Middle frontal gyrus (tissue), 1 donor: ENCODE data around the gene ACADS.

Experiments used
- DNase-seq: peaks from one replicate; pipeline ENCODE4 v3.0.0-alpha.2; 2015; ENCODE audit warnings: low spot score; ENCODE audit errors: extremely low spot score

Gene ACADS, protein sequence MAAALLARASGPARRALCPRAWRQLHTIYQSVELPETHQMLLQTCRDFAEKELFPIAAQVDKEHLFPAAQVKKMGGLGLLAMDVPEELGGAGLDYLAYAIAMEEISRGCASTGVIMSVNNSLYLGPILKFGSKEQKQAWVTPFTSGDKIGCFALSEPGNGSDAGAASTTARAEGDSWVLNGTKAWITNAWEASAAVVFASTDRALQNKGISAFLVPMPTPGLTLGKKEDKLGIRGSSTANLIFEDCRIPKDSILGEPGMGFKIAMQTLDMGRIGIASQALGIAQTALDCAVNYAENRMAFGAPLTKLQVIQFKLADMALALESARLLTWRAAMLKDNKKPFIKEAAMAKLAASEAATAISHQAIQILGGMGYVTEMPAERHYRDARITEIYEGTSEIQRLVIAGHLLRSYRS

DNA sequence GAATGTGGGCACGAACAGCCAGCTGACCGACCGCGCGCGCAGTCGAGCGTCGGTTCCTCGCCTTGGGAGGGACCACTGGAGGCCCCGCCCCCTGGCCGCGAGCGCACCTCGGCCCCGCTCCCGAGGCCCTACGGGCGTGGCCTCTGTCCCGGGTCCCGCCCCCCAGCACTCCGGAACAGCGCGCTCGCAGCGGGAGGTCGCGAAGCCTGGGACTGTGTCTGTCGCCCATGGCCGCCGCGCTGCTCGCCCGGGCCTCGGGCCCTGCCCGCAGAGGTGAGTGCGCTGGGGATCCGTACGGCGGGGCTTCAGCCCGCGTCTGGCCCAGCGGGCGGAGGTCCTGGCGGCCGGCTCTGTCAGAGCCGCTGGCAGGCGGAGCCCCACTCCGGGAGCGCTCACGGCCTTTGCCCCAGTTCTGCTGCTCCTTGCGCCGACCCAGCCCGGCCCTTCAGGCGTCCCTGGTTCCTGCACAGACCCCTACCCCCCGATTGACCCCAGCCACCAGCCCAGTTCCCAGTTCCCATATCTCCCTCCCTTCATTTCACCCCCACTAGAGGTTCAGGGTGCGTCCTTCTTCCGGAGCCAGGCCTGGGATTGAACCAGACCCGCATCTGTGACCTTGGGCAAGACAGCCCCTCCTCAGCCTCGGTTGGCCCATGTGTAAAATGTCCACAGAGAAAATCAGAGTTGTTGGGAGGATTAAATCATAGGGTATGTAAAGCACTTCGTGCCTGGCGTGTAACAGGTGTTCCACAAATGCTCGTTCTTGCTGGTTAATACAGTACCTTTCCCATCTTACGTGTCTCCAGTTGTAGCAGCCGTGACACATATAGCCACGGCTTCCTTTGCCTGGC is at the start of gene ACADS:
Gene ACADS, plus strand, starts transcription at position 168 of the 851 bp plus-strand sequence. Its CDS starts 60 bp downstream, at position 228.
- peak; percentile 34 for DNase-seq

DNA sequence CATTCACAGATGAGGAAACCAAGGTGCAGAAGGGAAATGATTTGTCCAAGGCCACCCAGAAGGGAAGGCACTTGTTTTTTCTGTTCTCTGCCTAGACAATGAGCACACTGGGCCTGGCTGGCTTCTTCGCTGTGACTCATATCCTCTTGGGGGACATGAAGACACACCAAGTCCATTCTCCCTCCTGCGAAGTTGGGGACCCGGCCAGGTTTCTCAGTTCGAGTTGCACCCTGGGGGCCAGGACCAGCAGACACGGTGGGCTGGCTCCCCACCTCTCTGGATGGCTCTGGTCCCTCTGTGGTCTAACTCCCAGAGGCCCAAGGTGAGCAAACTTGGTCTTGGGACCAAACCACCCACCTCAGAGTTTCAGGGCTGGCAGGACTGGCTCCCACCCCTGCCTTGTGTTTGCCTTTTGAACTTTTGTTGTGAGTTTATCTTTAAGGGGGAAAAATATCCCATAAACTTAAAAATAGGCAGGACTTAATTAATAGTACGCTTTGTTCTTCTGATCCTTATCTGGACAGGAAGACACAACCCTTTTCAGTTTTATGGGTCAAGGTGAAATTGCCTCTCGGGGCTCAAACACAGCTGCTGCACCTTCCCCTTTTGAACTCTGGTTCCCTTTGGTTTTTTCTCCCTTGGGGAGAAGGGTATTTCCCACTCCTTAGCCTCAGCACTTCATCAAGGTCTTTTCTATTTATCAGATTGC is 47.7 kb upstream of the ACADS start:
- no peak for DNase-seq

DNA sequence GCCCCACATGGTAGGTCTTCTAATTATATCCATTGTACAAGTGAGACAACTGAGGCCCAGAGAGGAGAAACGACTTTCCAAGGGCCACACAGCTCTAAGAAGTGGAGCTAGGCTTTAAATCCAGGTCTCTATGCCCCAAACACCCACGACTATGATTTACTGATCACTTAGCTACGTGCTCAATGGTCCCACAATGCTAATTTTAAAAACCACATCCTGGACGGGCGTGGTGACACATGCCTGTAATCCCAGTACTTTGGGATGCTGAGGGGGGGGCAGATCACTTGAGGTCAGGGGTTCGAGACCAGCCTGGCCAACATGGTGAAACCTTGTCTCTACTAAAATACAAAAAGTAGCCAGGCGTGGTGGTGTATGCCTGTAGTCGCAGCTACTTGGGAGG is 47.1 kb upstream of the ACADS start:
- no peak for DNase-seq

DNA sequence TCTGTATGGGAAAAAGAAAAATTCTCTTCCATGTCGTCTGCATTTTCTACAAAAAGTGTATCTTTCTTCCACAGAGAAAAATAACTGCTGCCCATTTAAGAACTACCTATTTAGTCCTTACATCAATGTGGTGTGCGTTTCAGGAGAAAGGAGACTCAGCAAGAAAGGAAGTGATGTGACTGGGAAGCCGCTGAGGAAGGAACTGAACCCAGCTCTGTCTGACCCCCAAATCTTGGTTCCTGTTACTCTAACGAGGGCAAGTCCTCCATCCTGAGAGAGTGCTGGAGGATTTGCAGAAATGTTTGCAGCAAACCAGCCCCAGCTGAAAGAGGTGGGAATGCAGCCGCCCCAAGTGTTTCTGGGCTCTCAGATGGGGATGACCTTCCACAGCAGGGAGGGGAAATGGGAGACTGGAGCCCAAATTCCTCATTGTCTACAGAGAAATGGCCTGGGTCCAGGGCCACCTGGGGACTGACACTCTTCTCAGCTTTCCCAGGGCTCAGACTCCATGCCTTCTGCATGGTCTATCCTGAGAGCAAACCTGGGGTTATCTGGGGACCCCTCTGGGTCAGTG is 45.4 kb upstream of the ACADS start:
- DNase-seq: no peak

DNA sequence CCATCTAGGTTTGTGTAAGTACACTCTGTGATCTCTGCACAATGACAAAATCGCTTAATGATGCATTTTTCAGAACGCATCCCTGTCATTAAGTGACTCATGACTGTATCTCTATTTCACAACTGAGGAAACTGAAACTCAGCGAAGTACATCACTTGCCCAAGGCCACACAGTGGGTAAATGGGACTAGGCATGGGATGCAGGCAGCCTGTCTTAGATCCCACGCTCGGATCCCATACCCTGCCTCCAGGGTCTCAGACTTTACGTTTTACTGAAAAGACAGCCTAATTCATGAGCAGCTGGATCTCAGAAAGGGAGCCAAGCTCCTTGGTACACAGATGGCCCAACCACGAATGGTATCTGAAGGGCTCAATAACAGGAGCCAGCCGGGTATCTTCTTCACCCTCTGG is 41.1 kb upstream of the ACADS start:
- no peak for DNase-seq

DNA sequence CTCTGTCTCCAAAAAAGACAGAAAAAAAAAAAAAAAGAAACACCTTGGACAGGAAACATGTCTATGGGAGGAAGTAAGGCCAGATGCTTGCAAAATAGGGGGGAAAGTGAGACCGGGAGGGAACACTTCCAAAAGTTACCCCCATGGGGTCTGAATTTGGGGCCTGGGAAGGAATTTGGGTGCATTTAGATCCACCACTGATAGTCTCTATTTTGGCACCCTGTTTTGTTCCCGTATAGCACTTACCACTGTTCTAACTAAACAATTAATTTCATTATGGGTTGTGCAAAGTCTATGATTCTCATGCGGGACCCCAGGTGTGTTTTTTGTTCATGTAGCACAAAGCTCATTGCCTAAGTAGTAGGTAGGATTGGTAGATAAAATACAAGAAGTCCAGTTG is 40.1 kb upstream of the ACADS start:
- no peak for DNase-seq

DNA sequence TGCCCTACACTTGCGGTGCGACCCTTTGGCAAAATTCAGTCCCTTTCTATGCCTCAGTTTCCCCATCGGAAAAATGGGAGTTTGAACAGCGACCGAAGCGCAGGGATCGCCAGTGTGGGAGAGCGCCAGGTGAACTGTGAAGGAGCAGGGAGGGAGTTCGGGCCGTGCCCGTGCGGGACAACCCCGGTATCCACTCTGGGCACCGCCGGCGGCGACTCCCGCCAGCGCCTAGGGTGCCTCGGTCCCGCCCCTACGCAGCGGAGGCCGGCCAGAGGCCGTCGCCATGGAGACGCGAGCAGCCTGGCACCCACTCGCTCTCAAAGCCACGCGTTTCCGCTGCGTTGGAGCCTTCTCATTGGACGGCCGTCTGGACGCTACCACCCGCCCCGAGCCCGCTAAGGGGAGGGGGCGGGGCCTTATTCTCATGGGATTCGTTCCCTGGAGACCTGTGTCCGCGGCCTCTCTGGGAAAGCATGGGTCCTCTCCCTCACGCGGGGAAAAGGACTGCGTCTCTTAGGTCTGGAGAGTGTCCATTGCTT is 39.4 kb upstream of the ACADS start:
- DNase-seq: peak; percentile 100

DNA sequence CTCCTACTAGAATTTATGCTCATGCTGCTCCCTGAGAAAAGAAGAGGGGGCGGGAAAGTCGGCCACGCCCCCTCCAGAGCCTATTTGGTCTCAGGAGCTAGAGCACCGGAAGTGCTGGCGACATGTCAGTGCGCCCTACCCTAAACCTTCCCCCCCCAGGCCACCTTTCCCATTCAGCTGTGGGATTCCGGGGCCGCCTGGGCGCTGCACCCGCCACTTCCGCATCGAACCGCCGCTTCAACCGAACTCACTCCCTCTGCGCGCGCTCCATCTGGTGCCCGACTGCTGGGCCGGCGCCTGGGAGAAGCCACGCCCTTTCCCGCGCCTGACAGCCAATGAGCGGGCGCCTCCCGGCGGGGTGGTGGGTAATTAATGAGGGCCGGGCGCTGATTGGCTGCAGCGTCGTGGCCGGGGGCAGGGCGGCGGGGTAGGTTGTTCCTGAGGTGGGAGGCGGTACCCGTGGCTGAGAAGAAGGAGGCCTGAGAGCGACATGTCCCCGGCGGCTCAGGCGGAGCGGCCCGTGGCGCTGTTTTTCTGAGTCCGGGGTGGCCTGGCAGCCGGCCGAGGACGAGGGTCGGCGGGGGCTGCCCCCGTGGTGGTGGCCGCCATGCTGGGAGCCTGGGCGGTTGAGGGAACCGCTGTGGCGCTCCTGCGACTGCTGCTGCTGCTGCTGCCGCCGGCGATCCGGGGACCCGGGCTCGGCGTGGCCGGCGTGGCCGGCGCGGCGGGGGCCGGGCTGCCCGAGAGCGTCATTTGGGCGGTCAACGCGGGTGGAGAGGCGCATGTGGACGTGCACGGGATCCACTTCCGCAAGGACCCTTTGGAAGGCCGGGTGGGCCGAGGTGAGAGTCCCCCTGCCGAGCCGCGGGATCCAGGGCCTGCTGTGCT is 38.7 kb upstream of the ACADS start, which contains the start of gene MLEC:
Gene MLEC, plus strand, starts transcription at position 460 of the 888 bp plus-strand sequence. Its CDS starts 148 bp downstream, at position 608.
- peak; percentile 92 for DNase-seq

DNA sequence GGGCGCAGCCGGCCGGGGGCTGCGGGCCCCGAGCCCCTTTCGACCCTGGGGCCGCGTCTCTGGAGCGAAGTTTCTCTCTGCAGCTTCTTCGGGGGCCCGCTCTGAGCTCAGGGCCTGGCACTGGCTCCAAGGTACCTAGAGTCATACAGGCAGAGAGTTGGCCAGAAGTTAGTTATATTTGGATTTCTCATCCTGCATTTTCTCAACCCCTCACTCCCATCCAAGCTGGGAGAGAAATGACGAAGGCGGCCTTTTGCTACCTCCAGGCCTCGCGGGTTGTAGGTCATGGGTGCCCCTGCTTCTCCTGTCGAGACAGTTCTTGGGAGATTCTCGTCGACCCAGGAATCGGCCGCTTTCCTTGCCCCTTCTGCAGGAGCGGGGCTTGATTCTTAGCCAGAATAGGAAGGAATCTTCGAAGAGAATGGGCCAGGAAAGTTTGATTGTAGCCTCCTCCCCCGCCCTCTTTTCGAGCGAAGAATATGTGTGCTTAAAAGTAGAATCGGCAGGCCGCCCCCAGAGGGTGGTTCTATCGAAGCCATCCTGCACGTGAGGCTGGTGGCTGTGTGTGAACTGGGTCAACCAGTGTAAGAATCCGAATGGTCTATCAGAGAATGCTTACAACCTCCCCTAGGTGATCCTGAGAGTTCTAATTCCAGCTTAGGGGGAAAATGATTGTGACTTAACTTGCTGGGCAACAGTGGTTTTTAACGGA is 37.9 kb upstream of the ACADS start:
- DNase-seq: no peak

DNA sequence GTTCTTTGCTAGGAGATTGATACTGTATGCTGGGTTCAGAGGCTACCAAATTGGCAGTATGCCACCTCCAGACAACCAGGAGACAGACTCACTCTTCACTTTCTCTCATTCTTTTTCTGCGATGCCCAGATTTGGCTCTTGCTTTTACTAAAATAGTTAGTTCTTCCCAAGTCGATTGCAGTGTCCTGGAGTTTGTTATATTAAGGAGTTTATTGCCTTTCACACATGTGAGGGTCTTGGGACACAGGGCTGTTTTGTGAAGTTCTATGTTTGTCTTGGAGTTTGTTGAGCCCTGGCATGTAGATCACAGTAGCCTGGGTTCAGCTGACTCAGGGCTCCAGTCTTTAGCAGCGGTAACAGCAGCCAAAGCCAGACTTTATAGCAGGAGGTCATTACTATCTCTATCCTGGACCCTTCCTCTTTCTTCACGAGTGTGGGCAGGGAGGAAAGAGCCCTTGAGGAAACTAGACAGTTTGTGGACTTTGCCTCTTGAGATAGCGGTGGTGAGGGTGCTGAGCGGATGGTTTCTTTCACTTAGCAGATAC is 37.0 kb upstream of the ACADS start:
- no peak for DNase-seq

DNA sequence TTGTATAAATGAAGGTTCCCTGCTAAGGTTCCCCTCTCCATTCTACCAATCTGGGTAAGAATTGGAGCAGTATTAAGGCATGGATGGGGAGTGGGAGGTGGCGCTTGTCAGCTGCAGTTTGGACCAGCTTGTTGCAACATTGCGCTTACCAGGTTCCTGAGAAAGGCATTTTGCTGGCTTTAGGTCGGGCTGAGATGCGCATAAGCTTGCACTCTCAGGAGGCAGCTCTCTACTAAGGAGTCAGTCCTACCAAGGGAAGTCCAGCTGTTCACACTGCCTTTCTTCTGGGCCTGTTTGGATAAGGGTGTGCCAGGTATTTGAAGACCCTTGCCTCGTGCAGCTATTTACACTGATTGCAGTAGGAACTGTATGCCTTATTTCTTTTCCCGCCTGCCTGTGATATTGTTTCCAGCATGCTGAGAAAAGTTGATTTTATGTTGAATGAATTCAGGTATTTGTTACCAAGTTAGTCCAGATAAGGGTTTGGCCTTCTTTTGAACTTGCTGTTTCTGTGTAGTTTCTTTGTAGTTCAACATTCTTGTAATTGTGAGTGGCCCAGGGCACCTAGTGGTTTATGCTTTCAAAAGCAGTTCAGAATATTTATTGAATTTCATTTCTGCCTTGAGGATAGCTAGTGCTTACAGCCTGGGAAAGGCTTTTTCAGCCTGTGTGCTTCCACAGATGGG is 36.1 kb upstream of the ACADS start:
- DNase-seq: no peak

DNA sequence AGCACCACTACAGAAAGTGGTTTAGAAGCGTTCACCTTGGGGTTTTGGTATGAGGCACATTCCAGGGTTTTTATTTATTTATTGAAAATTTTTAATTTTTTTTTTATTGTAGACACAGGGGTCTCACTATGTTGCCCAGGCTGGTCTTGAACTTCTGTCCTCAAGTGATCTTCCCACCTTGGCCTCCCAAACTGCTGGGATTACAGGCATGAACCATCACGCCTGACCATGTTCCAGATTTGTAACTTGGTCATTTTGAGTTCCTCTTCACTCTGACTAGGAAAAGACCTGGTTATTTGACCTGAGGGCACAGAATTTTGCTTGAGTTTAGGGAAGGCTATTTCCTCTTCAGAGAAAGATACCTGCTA is 35.6 kb upstream of the ACADS start:
- no peak for DNase-seq

DNA sequence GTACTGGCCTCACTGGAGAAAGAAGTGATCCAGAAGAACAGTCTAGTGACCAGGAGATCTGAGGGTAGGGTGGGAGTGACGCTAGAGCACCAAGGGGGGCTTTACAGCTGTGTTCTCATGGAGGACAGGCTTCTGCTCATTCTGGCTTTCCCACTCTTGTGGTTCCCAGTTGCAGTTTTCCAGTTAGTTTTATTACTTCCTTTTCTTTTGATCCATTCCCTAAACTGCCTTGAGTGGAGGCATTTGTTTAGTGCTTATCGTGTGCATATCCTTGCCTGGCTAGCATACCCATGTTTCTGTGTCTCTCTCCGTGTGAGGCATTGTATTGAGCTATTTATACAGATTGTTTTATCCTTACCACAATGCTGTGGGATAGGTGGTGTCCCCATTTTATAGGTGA is 34.6 kb upstream of the ACADS start:
- DNase-seq: no peak

DNA sequence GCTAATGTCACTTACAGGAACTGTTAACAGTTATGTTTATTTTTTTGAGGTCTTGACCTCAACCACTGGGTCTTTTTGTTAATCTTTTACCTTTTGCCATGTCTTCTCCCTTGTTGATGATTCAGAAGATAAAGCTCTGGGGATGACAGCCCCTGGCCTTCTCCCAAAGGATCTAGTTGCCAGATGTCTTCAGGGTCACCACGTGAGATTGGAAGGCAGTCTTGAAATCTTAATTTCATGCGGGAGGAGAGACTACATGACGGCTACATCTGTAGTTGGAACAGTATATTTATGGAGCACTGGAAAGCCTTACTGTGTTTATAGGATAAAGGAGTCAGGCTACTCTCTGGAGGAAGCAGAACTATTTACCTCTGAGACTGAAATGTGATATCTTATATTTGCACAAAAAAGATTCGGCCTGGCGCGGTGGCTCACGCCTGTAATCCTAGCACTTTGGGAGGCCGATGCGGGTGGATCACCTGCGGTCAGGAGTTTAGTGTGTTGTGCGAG is 33.0 kb upstream of the ACADS start:
- DNase-seq: no peak

DNA sequence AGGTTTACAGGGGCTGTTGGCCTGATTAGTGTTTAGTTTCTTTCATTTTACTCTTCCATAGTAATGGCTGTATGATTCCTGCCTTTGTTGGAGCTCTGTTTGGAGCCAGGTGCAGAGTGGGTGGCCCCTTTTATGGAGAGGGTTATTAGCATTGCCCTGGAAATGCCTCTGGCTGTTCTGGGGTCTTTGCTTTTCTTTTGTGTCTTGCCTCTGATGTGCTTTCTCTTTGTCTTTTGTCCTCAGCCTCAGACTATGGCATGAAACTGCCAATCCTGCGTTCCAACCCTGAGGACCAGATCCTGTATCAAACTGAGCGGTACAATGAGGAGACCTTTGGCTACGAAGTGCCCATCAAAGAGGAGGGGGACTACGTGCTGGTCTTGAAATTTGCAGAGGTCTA is 31.8 kb upstream of the ACADS start:
- DNase-seq: no peak

DNA sequence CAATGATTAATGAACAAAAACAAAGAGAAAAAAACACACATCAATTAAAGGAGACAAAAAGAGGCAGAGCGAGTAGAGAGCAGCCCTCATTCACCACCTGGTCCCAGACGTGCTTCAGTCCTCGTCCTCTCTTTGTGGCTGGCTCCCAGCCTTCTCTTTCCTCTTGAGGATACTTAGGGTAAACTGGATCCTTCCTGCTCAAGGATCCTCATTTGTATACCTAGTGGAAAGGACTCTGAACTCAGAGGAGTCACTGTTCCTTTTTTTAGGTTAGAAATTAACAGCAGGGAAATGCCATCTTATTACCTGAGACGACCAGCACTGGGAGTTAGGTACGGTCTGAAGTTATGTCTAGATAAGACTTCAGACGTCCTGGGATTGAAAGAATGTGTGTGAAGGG is 29.0 kb upstream of the ACADS start:
- no peak for DNase-seq

DNA sequence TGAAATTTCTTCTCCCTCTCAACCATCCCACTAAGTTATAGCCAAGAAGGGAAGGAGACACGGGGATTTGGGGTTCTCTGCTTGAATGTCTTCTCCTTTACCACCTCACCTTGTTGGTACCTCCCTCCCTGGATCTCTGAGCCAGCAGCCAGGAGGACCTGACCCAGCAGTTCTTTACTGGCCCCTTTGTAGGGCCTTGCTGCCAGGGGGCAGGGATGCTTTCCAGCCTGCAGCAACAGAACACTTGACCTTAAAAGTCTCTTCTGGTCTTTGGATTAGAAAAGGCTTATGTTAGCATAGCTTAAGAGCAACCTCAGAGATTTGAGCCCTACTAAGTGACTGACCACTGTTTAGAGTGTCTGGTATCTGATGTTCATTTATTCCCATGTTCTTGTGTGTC is 28.3 kb upstream of the ACADS start:
- no peak for DNase-seq

DNA sequence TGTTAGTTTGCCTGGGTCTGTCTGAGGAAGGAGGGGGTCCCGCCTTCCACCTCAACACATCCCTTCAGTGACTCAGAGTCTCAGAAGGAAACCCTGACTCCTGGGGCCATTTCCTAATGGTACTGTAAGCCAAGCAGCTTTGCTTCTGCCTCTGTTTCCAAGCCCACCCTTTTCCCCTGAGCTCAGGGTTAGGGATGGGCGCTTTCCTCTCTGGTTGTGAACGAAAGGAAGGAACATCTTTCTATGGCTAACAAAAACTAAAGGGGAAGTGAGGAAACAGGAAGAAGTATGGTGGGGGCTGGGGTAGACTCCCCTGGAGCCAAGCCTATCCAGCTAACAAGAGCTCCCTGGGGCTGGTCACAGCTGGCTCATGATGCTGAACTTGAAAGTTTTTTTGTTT is 27.0 kb upstream of the ACADS start:
- no peak for DNase-seq
